H9 (cell line): ENCODE data around the gene MBIP. TPM values are rescaled to one million over a fixed set of nuclear protein-coding genes. Genes with fewer than 3 reads are reported as not detected.

Experiments
- DNase-seq: peaks from one replicate; pipeline ENCODE4 v3.0.0-alpha.2; 2017
- H2AFZ ChIP-seq: one replicate; pipeline ENCODE4 v1.6.1; 2013; ENCODE audit warnings: mild to moderate bottlenecking, low read length, control low read depth, moderate library complexity
- H2AK5ac ChIP-seq: 2 replicates; pipeline ENCODE4 v1.6.1; 2013; ENCODE audit warnings: low read length, control low read depth, mixed read lengths; ENCODE audit not compliant: insufficient read length
- H2BK120ac ChIP-seq: one replicate; pipeline ENCODE4 v1.6.1; 2013; ENCODE audit warnings: low read depth, mild to moderate bottlenecking, low read length, control low read depth, inconsistent platforms; ENCODE audit not compliant: poor library complexity, severe bottlenecking
- H2BK12ac ChIP-seq: 2 replicates; pipeline ENCODE4 v1.6.1; 2013; ENCODE audit warnings: low read length, control low read depth, mixed read lengths, low read depth; ENCODE audit not compliant: insufficient read length
- H2BK15ac ChIP-seq: 2 replicates; pipeline ENCODE4 v1.6.1; 2013; ENCODE audit warnings: low read depth, low read length, control low read depth
- H2BK20ac ChIP-seq: one replicate; pipeline ENCODE4 v1.6.1; 2013; ENCODE audit warnings: low read depth, mild to moderate bottlenecking, low read length, control low read depth, inconsistent platforms; ENCODE audit not compliant: poor library complexity, severe bottlenecking
- H2BK5ac ChIP-seq: 2 replicates; pipeline ENCODE4 v1.6.1; 2013; ENCODE audit warnings: low read length, control low read depth, mixed read lengths; ENCODE audit not compliant: insufficient read length
- H3K14ac ChIP-seq: 2 replicates; pipeline ENCODE4 v1.6.1; 2013; ENCODE audit warnings: low read length, control low read depth; ENCODE audit not compliant: insufficient read depth
- H3K18ac ChIP-seq: 2 replicates; pipeline ENCODE4 v1.6.1; 2013; ENCODE audit warnings: low read depth, mild to moderate bottlenecking, mixed read lengths, low read length, control low read depth; ENCODE audit not compliant: insufficient read length
- H3K23ac ChIP-seq: 2 replicates; pipeline ENCODE4 v1.6.1; 2013; ENCODE audit warnings: low read length, control low read depth, mixed read lengths, low read depth; ENCODE audit not compliant: insufficient read length
- H3K23me2 ChIP-seq: 2 replicates; pipeline ENCODE4 v1.6.1; 2013; ENCODE audit warnings: low read depth, mild to moderate bottlenecking, mixed read lengths, low read length, control low read depth; ENCODE audit not compliant: insufficient read length, poor library complexity, severe bottlenecking
- H3K27ac ChIP-seq: 2 replicates; pipeline ENCODE4 v1.5.1; 2013; ENCODE audit warnings: low read length, control low read depth, mixed read lengths, low read depth; ENCODE audit not compliant: insufficient read length
- H3K27me3 ChIP-seq: 2 replicates; pipeline ENCODE4 v1.6.1; 2013; ENCODE audit warnings: low read length, control low read depth, inconsistent platforms; ENCODE audit not compliant: insufficient read depth
- H3K4ac ChIP-seq: 2 replicates; pipeline ENCODE4 v1.6.1; 2013; ENCODE audit warnings: low read depth, mild to moderate bottlenecking, control low read depth, inconsistent platforms, low read length, moderate library complexity
- H3K4me1 ChIP-seq: 2 replicates; pipeline ENCODE4 v1.6.1; 2013; ENCODE audit warnings: low read length, control low read depth, inconsistent platforms; ENCODE audit not compliant: insufficient read depth
- H3K4me2 ChIP-seq: 2 replicates; pipeline ENCODE4 v1.6.1; 2013; ENCODE audit warnings: low read length, control low read depth, mixed read lengths; ENCODE audit not compliant: insufficient read length, insufficient read depth
- H3K56ac ChIP-seq: 2 replicates; pipeline ENCODE4 v1.6.1; 2013; ENCODE audit warnings: low read depth, mild to moderate bottlenecking, mixed read lengths, low read length, control low read depth; ENCODE audit not compliant: insufficient read length
- H3K79me1 ChIP-seq: 2 replicates; pipeline ENCODE4 v1.6.1; 2013; ENCODE audit warnings: low read depth, mild to moderate bottlenecking, moderate library complexity, low read length, control low read depth, inconsistent platforms; ENCODE audit not compliant: insufficient read depth, poor library complexity, severe bottlenecking
- H3K79me2 ChIP-seq: 2 replicates; pipeline ENCODE4 v1.6.1; 2013; ENCODE audit warnings: low read length, control low read depth, inconsistent platforms; ENCODE audit not compliant: insufficient read depth
- H3K9ac ChIP-seq: 2 replicates; pipeline ENCODE4 v1.6.1; 2013; ENCODE audit warnings: low read length, control low read depth, mixed read lengths; ENCODE audit not compliant: insufficient read length; ENCODE audit errors: extremely low read depth
- H3K9me3 ChIP-seq: one replicate; pipeline ENCODE4 v1.6.1; 2013; ENCODE audit warnings: low read depth, low read length, inconsistent platforms; ENCODE audit not compliant: control insufficient read depth
- H3T11ph ChIP-seq: one replicate; pipeline ENCODE4 v1.6.1; 2013; ENCODE audit warnings: mild to moderate bottlenecking, low read length, control low read depth, inconsistent platforms
- H4K20me1 ChIP-seq: one replicate; pipeline ENCODE4 v1.6.1; 2013; ENCODE audit not compliant: control insufficient read depth, insufficient read length, insufficient read depth
- H4K5ac ChIP-seq: 2 replicates; pipeline ENCODE4 v1.6.1; 2013; ENCODE audit warnings: low read depth, mild to moderate bottlenecking, mixed read lengths, low read length, control low read depth; ENCODE audit not compliant: insufficient read length
- H4K8ac ChIP-seq: replicated peaks from 2 replicates; pipeline ENCODE4 v1.6.1; 2013; ENCODE audit warnings: low read length, control low read depth, mixed read lengths, low read depth; ENCODE audit not compliant: insufficient read length
- H4K91ac ChIP-seq: 2 replicates; pipeline ENCODE4 v1.6.1; 2013; ENCODE audit warnings: low read depth, mild to moderate bottlenecking, moderate library complexity, mixed read lengths, low read length, control low read depth; ENCODE audit not compliant: insufficient read length
- H3K27ac Mint-ChIP-seq, 3 experiments: 2 replicates in 2 of 3; 3 replicates in 1 of 3; pipeline ENCODE4 v1.8.0; 2020 to 2021; ENCODE audit warnings: mixed read lengths in 3 of 3, mild to moderate bottlenecking in 1 of 3, moderate library complexity in 1 of 3
- H3K27me3 Mint-ChIP-seq: 2 replicates; pipeline ENCODE4 v1.8.0; 2021; ENCODE audit warnings: low read depth, mild to moderate bottlenecking, moderate library complexity, mixed read lengths
- H3K36me3 Mint-ChIP-seq, 3 experiments: 2 replicates in 2 of 3; 3 replicates in 1 of 3; pipeline ENCODE4 v1.8.0; 2020 to 2021; ENCODE audit warnings: low read depth in 3 of 3, mixed read lengths in 3 of 3; ENCODE audit not compliant: insufficient read depth in 1 of 3
- H3K4me1 Mint-ChIP-seq, 2 experiments: 2 replicates each; pipeline ENCODE4 v1.8.0; 2020; ENCODE audit warnings: mixed read lengths in 2 of 2
- H3K4me3 Mint-ChIP-seq, 2 experiments: 2 replicates in 1 of 2; 3 replicates in 1 of 2; pipeline ENCODE4 v1.8.0; 2020 to 2021; ENCODE audit warnings: mild to moderate bottlenecking in 2 of 2, mixed read lengths in 2 of 2, moderate library complexity in 1 of 2
- H3K9me3 Mint-ChIP-seq, 2 experiments: 2 replicates in 1 of 2; 3 replicates in 1 of 2; pipeline ENCODE4 v1.8.0; 2020; ENCODE audit warnings: mild to moderate bottlenecking in 2 of 2, mixed read lengths in 2 of 2, moderate library complexity in 1 of 2
- WGBS: extraction: QIAGEN DNeasy Blood & Tissue Kit; methylation state at CpG from one replicate; pipeline ENCODE4 v1.1.7; 2013; ENCODE audit warnings: missing lambda C conversion rate, low lambda C conversion rate, mixed read lengths; ENCODE audit not compliant: insufficient read length; ENCODE audit errors: extremely low coverage; 5-methylcytosine and 5-hydroxymethylcytosine counted together
- total RNA-seq: library from RNA; stranded (reverse); gene quantifications from 2 replicates; pipeline ENCODE4 v1.2.1, GENCODE V29; 2021
- TF ChIP-seq, protein P1 (sequence below): fragments of 200-600 bp; sonication (generic); conservative IDR thresholded peaks from 3 replicates; pipeline ENCODE4 v1.8.0; 2021; ENCODE audit warnings: antibody characterized with exemption, mild to moderate bottlenecking

MBIP gene
- total RNA-seq, 1 experiment from 2014 or later = 29.6 TPM

DNA sequence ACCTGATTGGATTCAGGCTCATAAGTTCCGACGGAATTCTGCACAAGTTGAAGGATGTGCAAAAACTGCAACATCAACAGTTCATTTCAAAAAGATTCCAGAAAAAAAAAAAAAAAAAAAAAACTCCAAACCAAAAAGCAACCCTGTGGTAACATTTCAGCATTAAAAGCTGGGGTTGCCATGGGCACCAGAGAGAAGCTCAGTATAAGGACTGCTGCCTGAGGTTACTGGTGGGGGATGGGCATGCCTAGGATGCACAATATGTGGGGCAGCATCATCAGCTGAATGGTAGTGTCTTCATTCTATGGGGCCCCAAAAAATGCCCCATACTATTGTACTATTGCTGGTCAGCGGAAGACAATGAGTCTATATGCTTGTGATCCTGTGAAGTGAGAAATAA, 44.7 kb downstream of the MBIP start:
- H3K27ac ChIP-seq = no peak overlapping the region
- no peak overlapping the region for H3K27ac Mint-ChIP-seq
- no peaks in the 10 kb centered on the region; a peak in 1 of 5 replicates for H3K9me3 Mint-ChIP-seq
- H3K9ac ChIP-seq = no peak overlapping the region
- no peaks in the 10 kb centered on the region for H4K20me1 ChIP-seq
- no peak overlapping the region for H3K4me3 Mint-ChIP-seq
- H3K18ac ChIP-seq = no peak overlapping the region
- TF ChIP-seq, protein P1, sequence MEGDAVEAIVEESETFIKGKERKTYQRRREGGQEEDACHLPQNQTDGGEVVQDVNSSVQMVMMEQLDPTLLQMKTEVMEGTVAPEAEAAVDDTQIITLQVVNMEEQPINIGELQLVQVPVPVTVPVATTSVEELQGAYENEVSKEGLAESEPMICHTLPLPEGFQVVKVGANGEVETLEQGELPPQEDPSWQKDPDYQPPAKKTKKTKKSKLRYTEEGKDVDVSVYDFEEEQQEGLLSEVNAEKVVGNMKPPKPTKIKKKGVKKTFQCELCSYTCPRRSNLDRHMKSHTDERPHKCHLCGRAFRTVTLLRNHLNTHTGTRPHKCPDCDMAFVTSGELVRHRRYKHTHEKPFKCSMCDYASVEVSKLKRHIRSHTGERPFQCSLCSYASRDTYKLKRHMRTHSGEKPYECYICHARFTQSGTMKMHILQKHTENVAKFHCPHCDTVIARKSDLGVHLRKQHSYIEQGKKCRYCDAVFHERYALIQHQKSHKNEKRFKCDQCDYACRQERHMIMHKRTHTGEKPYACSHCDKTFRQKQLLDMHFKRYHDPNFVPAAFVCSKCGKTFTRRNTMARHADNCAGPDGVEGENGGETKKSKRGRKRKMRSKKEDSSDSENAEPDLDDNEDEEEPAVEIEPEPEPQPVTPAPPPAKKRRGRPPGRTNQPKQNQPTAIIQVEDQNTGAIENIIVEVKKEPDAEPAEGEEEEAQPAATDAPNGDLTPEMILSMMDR = no peak
- DNase-seq = no peak
- H2BK5ac ChIP-seq = no peak overlapping the region
- no peak overlapping the region for H2BK120ac ChIP-seq
- H3K14ac ChIP-seq = no peak overlapping the region
- no peaks in the 10 kb centered on the region for H3K36me3 Mint-ChIP-seq
- no peaks in the 10 kb centered on the region for H3K9me3 ChIP-seq
- H3K4me2 ChIP-seq = no peak overlapping the region
- no peak overlapping the region for H2AK5ac ChIP-seq
- H3K56ac ChIP-seq = no peak overlapping the region
- H2BK15ac ChIP-seq = no peak overlapping the region
- no peaks in the 10 kb centered on the region; the same call in 1 of the 2 replicates for H3K27me3 ChIP-seq
- no peak overlapping the region for H2AFZ ChIP-seq
- no peak overlapping the region for H4K91ac ChIP-seq
- H3K4me1 ChIP-seq = peaks cover 9% of the 10 kb centered on the region
- no peak overlapping the region for H3K4ac ChIP-seq
- no peak overlapping the region for H2BK12ac ChIP-seq
- no peak overlapping the region for H3K23ac ChIP-seq
- peaks cover 6% of the 10 kb centered on the region for H3K23me2 ChIP-seq
- no peaks in the 10 kb centered on the region for H3K79me2 ChIP-seq
- H4K5ac ChIP-seq = no peak overlapping the region
- WGBS = no CpG with 5 or more reads among the region's 3 CpGs
- no peak overlapping the region for H2BK20ac ChIP-seq
- H3K4me1 Mint-ChIP-seq = peaks cover 76 to 77% of the 10 kb centered on the region in 2 experiments
- H3K27me3 Mint-ChIP-seq = peaks cover 12% of the 10 kb centered on the region
- no peak overlapping the region for H3T11ph ChIP-seq
- H4K8ac ChIP-seq = no peak overlapping the region
- H3K79me1 ChIP-seq = no peaks in the 10 kb centered on the region
